GM08714 (cell line): ENCODE data around the gene LRRC9.
"Not testable (repeated sequence)": the region's sequence is repeated elsewhere in the genome, so short reads cannot be mapped to it uniquely, and the experiment has no call there.

ENCODE experiments used
- H3K4me3 ChIP-seq: fragments of 200-500 bp; sonication (Bioruptor generic); 2 replicates; pipeline ENCODE4 v1.5.1; 2014; ENCODE audit warnings: mild to moderate bottlenecking, low read length, inconsistent platforms
- ZNF274 ChIP-seq: IDR thresholded peaks from 2 replicates; pipeline ENCODE4 v1.6.1; 2012; ENCODE audit warnings: mild to moderate bottlenecking, low read depth, low read length

The LRRC9 gene

DNA sequence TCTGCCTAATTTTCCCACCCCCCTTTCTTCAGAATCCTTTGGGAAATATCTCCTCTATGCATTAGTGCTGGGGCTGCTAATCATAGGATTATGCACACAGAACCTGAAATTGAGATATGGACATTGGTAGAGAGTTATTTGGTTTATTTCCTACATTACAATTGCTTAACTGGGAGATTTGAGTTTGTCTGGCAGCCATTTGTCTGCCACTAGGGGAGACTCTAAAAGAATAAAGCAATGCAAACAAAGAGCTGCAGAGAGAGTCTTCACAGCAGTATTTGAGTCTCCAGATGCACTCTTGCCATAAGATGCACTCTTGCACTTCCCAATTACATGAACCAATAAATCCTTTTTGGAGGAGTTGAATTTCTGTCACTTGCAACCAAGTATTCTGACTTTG, 159.8 kb downstream of the LRRC9 start:
- TF ChIP-seq ZNF274: no peak
- H3K4me3 ChIP-seq: no peak overlapping the region

GRCh38 chr14:60085085-60085484, 165.1 kb downstream of the LRRC9 start:
- H3K4me3 ChIP-seq: no peak overlapping the region
- TF ChIP-seq ZNF274: no peak

DNA sequence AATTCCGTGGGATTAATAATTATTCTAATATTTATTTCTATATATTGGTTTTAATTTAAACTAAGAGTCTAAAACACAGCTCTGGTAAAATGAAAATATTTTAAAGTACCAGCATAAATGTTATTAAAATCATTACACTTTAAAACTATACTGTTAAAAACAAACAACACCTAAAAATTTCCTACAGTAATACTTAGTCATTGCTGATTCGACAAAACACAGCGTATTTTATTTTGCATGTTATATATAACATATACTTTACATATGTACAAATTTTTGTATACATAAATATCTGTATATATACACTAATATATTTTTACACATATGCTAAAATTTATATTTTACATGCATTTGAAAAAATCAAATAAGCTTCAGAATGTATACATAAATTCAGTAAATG, 165.7 kb downstream of the LRRC9 start:
- H3K4me3 ChIP-seq: no peak overlapping the region
- no peak for TF ChIP-seq ZNF274

- H3K4me3 ChIP-seq: no peak overlapping the region
- no peak for TF ChIP-seq ZNF274
These were observed 167.7 kb downstream of the LRRC9 start for GRCh38 chr14:60087668-60088067.

DNA sequence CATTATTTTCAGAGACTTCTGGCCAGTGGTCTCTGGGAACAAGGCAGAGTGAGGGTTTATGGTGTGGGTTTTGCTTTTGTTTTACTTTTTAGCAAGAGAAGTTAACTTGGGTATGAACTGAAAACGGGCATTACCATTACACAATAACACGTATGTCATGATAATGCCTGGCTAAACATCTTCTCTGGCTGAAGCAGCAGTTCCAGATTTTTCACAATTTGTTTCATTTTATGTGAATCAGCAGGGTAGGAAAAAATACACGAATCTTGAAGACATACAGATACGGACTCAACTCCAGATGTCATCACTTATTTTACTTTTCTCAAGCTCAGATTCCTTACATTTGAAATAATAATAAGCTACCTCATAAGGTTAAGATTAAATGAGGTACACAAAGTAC, 169.3 kb downstream of the LRRC9 start:
- no peak overlapping the region for H3K4me3 ChIP-seq
- no peak for TF ChIP-seq ZNF274

DNA sequence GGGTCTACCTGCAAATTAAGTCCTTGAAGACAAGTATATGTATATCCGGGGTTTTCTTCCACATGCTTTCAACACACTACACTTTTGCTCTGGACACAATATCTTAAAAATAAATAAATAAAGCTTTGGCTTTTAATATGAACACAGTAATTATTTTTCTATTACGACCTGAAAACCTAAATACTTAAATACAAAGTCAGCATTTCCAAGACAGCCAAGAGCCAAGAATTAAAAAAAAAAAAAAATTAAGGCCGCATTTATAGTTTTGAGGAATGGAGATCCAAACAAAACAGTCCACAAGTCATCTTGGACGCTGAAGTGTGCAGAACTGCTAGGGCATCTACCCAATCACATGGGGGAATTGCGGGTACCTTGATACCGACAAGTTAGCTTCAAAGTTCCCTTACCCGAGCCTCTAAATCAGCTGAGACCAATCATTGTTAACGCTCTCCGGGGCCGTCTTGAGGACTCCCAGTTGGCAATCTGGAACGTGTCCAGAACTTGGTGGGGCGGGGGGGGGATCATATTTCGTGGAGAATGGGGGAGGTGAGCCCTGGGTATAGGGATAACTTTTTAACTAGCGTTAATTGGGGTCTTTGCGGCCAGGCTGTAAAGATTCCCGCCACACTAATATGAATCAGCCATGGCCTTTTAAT, 171.0 kb downstream of the LRRC9 start:
- H3K4me3 ChIP-seq: peak overlapping the region; percentile 97
- no peak for TF ChIP-seq ZNF274

- no peak for TF ChIP-seq ZNF274
- peak within 1 kb of the TSS; percentile 97 for H3K4me3 ChIP-seq
These were observed 171.9 kb downstream of the LRRC9 start, which contains the start of gene PCNX4 for GRCh38 chr14:60091550-60092525. PCNX4 (plus strand) TSS chr14:60091923; CDS start chr14:60107639, 15,716 bp downstream.

GRCh38 chr14:60092526-60092920, 172.6 kb downstream of the LRRC9 start:
- no peak for TF ChIP-seq ZNF274
- peak overlapping the region; percentile 97 for H3K4me3 ChIP-seq

- TF ChIP-seq ZNF274: no peak
These were observed 173.1 kb downstream of the LRRC9 start for GRCh38 chr14:60093080-60093479.

GRCh38 chr14:60093606-60094005, 173.7 kb downstream of the LRRC9 start:
- peak overlapping the region; percentile 97; the same call in 1 of the 2 replicates for H3K4me3 ChIP-seq
- TF ChIP-seq ZNF274: no peak

More at GRCh38 chr14:60093080-60093479, 173.1 kb downstream of the LRRC9 start:
- H3K4me3 ChIP-seq: peak overlapping the region; percentile 97

- H3K4me3 ChIP-seq: peak overlapping the region; percentile 14
- TF ChIP-seq ZNF274: no peak
These were observed 174.5 kb downstream of the LRRC9 start for GRCh38 chr14:60094306-60094897.

DNA sequence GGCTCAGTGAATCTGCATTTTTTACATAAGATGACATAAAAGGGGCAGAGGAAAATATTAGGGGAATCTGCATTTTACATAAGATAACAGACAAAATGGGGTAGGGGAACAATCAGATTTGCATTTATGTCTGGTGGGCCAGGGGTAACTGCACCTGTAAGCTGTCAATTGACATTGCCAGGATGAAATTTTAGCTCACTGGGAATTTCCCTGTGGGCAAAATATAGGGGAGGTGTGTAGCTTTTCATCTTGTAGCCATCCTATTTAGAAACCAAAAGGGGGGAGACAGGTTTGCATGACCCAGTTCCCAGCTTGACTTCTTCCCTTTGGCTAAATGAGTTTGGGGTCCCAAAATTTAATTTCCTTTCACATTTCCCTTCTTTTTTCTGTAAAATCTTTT, 175.3 kb downstream of the LRRC9 start:
- H3K4me3 ChIP-seq: no peak overlapping the region
- no peak for TF ChIP-seq ZNF274

GRCh38 chr14:60095781-60096450, 176.0 kb downstream of the LRRC9 start:
- TF ChIP-seq ZNF274: no peak
- no peak overlapping the region for H3K4me3 ChIP-seq

DNA sequence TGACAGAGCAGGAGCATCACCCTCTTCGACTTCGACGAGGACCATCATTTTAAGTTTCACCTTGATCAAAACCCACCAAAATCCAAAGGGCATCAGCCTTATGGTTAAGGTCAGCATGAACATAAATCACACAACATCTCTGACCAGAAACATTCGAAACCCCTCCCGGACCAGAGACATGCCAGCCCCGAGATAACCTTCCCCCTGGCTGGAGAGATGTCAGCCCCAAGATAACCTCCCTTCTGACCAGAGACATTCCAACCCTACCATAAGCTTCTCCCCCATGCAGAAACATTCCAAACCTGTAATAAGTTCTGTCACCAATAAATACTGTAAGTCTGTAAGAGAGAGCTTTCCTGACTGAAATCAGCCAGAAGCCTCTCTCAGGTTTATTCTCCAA, 178.0 kb downstream of the LRRC9 start:
- no peak overlapping the region for H3K4me3 ChIP-seq
- TF ChIP-seq ZNF274: no peak

DNA sequence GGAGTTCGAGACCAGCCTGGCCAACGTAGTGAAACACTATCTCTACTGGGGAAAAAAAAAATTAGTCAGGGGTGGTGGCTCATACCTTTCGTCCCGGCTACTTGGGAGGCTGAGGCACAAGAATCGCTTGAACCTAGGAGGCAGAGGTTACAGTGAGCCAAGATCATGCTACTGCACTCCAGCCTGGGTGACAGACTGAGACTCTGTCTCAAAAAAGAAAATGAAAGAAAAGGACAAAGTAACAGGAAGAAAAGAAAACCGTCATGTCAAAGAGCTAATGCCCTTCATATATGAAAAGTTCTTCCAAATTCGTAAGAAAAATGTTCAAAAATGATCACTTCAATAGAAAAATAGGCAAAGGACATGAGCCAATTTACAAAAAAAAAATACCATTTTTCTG, 179.9 kb downstream of the LRRC9 start:
- H3K4me3 ChIP-seq: not testable (repeated sequence)
